Measurements from ENCODE around the gene COG7. TPM values are rescaled to one million over a fixed set of nuclear protein-coding genes. Genes with fewer than 3 reads are reported as not detected.

Gene COG7
- polyA plus RNA-seq, 1 experiment: 31.2 TPM

- H3K4me3 ChIP-seq (ENCODE audit: low read depth, low read length): no peak overlapping the region
- CTCF ChIA-PET: no interaction called here
- no peaks in the 10 kb centered on the region for H3K27me3 ChIP-seq (ENCODE audit: control insufficient read depth, insufficient read depth, low read length)
- no peak for DNase-seq (ENCODE audit: low read depth)
- H3K36me3 ChIP-seq (ENCODE audit: control insufficient read depth, insufficient read depth, low read length): peaks cover 36% of the 10 kb centered on the region
- no peak for TF ChIP-seq CTCF (IDR thresholded peaks at IDR 0.05; ENCODE audit: insufficient read depth, low read depth, low read length)
- POLR2A ChIA-PET: no interaction called here
These were observed 25.6 kb upstream of the COG7 start for GRCh38 chr16:23478566-23478965.

DNA sequence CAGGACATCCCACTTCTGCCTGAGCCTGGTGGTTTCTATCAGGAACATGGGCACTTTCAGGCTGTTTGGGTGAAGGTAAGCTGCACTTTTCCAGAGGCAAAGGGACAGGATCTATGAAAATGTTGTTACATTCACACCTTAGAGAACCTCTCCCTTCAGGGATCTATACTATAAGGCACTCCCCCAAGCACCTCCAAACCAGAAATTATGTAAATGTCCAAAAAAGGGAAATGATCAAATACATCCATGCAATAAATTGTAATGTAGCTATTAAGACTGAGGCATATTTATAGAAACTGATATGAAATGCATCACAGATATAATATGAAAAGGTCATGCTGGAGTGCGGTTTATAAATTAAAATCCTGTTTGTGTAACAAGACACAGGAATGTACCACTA, 23.3 kb upstream of the COG7 start:
- POLR2A ChIA-PET: no interaction called here
- CTCF ChIA-PET: no interaction called here
- Histone ChIP-seq H3K27me3 (ENCODE audit: control insufficient read depth, insufficient read depth, low read length) (no peaks in the 10 kb centered on the region), H3K4me3 (ENCODE audit: low read depth, low read length) (no peak overlapping the region), H3K36me3 (ENCODE audit: control insufficient read depth, insufficient read depth, low read length) (peaks cover 30% of the 10 kb centered on the region)
- DNase-seq (ENCODE audit: low read depth): no peak
- no peak for TF ChIP-seq CTCF (IDR thresholded peaks at IDR 0.05; ENCODE audit: insufficient read depth, low read depth, low read length)

DNA sequence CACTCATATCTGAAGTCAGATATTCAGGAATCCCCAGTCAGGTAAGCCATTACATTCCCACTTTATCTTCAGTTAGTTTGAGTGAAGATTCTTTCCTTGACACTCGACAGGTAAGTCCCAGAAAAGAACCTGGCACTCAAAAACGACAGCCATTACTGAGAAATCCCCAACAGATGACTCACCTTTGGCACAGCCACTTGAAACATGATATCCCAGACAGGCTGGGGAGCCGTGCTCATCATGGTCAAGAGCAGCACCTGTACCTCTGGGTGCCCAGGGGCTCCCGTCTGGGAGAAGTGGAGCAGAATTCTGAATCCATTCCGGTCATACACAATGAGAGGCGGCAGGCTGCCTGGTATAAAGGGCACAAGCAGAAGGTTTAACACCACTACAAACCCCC, 16.8 kb upstream of the COG7 start:
- POLR2A ChIA-PET: no interaction called here
- Histone ChIP-seq H3K27me3 (ENCODE audit: control insufficient read depth, insufficient read depth, low read length) (no peaks in the 10 kb centered on the region), H3K36me3 (ENCODE audit: control insufficient read depth, insufficient read depth, low read length) (peaks cover 19% of the 10 kb centered on the region), H3K4me3 (ENCODE audit: low read depth, low read length) (no peak overlapping the region)
- CTCF ChIA-PET: interaction anchor here (0.5 kb wide), 1 partner anchor 38 kb away, joined by 3 read pairs; no protein-coding TSS in a partner anchor
- no peak for DNase-seq (ENCODE audit: low read depth)
- TF ChIP-seq CTCF (IDR thresholded peaks at IDR 0.05; ENCODE audit: insufficient read depth, low read depth, low read length): no peak

GRCh38 chr16:23466162-23466885, 13.3 kb upstream of the COG7 start:
- H3K27me3 ChIP-seq (ENCODE audit: control insufficient read depth, insufficient read depth, low read length): no peaks in the 10 kb centered on the region
- ChIA-PET POLR2A (no interaction called here), CTCF (interaction anchor here (0.6 to 1.1 kb wide), 2 partner anchors 32 to 1044 kb away, joined by 3 read pairs; no protein-coding TSS in a partner anchor)
- H3K36me3 ChIP-seq (ENCODE audit: control insufficient read depth, insufficient read depth, low read length): peaks cover 14% of the 10 kb centered on the region
- TF ChIP-seq CTCF (IDR thresholded peaks at IDR 0.05; ENCODE audit: insufficient read depth, low read depth, low read length): no peak
- DNase-seq (ENCODE audit: low read depth): peak; percentile 17
- H3K4me3 ChIP-seq (ENCODE audit: low read depth, low read length): no peak overlapping the region

- POLR2A ChIA-PET: no interaction called here
- Histone ChIP-seq H3K27me3 (ENCODE audit: control insufficient read depth, insufficient read depth, low read length) (no peaks in the 10 kb centered on the region), H3K36me3 (ENCODE audit: control insufficient read depth, insufficient read depth, low read length) (peaks cover 14% of the 10 kb centered on the region), H3K4me3 (ENCODE audit: low read depth, low read length) (no peak overlapping the region)
- no peak for TF ChIP-seq CTCF (IDR thresholded peaks at IDR 0.05; ENCODE audit: insufficient read depth, low read depth, low read length)
- DNase-seq (ENCODE audit: low read depth): no peak
- CTCF ChIA-PET: interaction anchor here (1.1 kb wide), 1 partner anchor 31 kb away, joined by 3 read pairs; no protein-coding TSS in a partner anchor
These were observed 12.2 kb upstream of the COG7 start for GRCh38 chr16:23465179-23465578.

Measured in BJ (cell line).